SH-SY5Y (cell line): ENCODE data around the gene CFAP92.

Experiments
- GATA2 ChIP-seq: IDR thresholded peaks from 2 replicates; pipeline ENCODE4 v1.6.1; 2011; ENCODE audit warnings: mild to moderate bottlenecking, low read depth, low read length
- GATA3 ChIP-seq: IDR thresholded peaks from 2 replicates; pipeline ENCODE4 v1.6.1; 2011; ENCODE audit warnings: low read depth, mild to moderate bottlenecking, low read length, moderate library complexity

DNA sequence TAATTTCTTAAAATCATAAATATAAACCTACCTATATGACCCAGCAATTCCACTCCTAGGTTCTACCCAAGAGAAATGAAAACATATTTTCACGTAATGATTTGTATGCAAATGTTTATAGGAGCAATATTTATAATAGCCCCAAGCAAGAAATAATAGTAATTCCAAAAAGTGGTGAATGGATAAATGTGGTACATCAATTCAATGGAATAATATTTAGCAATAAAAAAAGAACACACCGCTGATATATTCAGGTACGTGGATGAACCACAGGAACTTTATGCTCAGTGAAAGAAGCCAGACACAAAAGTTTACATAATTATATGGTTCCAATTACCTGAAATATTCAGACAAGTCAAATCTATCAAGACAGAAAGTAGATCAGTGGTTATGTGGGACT lies 64.5 kb downstream of the CFAP92 start:
- TF ChIP-seq GATA3, result no peak
- no peak for TF ChIP-seq GATA2
